Small intestine (tissue), 16 donors: ENCODE measurements around the gene COL5A1. TPM values are rescaled to one million over a fixed set of nuclear protein-coding genes. Genes with fewer than 3 reads are reported as not detected.

Experiments
- DNase-seq, 2 donors: peaks; one replicate each; pipeline versions ENCODE4 v3.0.0 to v3.0.0-alpha.2; 2013
- FAIRE-seq: peaks from 2 replicates; lab custom pipeline; 2012; peaks lifted over from hg19 to GRCh38; lab: Jason Lieb, UNC
- H3K27ac ChIP-seq, 3 donors: one replicate each; pipeline ENCODE4 v1.5.1; 2013; ENCODE audit warnings: low read length in 2 of 3, mild to moderate bottlenecking in 2 of 3, control low read depth in 1 of 3, inconsistent platforms in 1 of 3, low read depth in 1 of 3, moderate library complexity in 1 of 3
- H3K27me3 ChIP-seq, 3 donors: one replicate each; pipeline ENCODE4 v1.6.1; 2013; ENCODE audit warnings: low read length in 3 of 3, inconsistent platforms in 1 of 3; ENCODE audit not compliant: control insufficient read depth in 3 of 3, insufficient read depth in 3 of 3
- H3K36me3 ChIP-seq, 3 donors: one replicate each; pipeline ENCODE4 v1.6.1; 2013; ENCODE audit warnings: low read length in 3 of 3, inconsistent platforms in 1 of 3, low read depth in 1 of 3, mild to moderate bottlenecking in 1 of 3, moderate library complexity in 1 of 3; ENCODE audit not compliant: control insufficient read depth in 3 of 3, insufficient read depth in 2 of 3
- H3K4me1 ChIP-seq, 3 donors: one replicate each; pipeline ENCODE4 v1.6.1; 2013; ENCODE audit warnings: low read length in 2 of 3, inconsistent platforms in 1 of 3, low read depth in 1 of 3, mild to moderate bottlenecking in 1 of 3, moderate library complexity in 1 of 3; ENCODE audit not compliant: control insufficient read depth in 3 of 3, insufficient read depth in 2 of 3
- H3K4me3 ChIP-seq, 3 donors: one replicate each; pipeline ENCODE4 v1.5.1; 2013; ENCODE audit warnings: low read length in 3 of 3, control low read depth in 1 of 3, inconsistent platforms in 1 of 3, low read depth in 1 of 3, mild to moderate bottlenecking in 1 of 3, moderate library complexity in 1 of 3
- H3K9me3 ChIP-seq, 2 donors: one replicate each; pipeline ENCODE4 v1.6.1; 2013; ENCODE audit warnings: low read depth in 1 of 2, low read length in 1 of 2; ENCODE audit not compliant: control insufficient read depth in 2 of 2, insufficient read depth in 1 of 2
- WGBS, 3 donors: extraction: QIAGEN DNeasy Blood & Tissue Kit; methylation state at CpG; one replicate each; pipeline ENCODE4 v1.1.7; 2013; 5-methylcytosine and 5-hydroxymethylcytosine counted together
- long read RNA-seq, 10 donors: transcript quantifications; one replicate each; lab custom pipeline, GENCODE V29; 2026
- polyA plus RNA-seq, 4 donors: library from polyadenylated mRNA; stranded (reverse) in 3 of 4; unstranded in 1 of 4; fragments of 200-250 nt in 3 of 4; fragments of 120-200 nt in 1 of 4; gene quantifications; one replicate each; pipeline versions ENCODE4 v1.2.1 to v1.2.3, GENCODE V29; 2013
- donor health status: healthy with polysubstance abuse.
- donor health status: control.
- donor health status: control.
- donor health status: Bipolar disorder and iron deficiency.
- donor health status: healthy.

The COL5A1 gene
- polyA plus RNA-seq, result 10 to 100 TPM in 1 of 4 donors, 1 to 10 TPM in 2, under 1 TPM in 1; 0.22 to 54.0 (median 5.4) TPM
- long read RNA-seq, donor 1, partial matches to known transcripts, result 31 of 31 reads
- long read RNA-seq, donor 1, other reads (novel, unspliced or antisense), result 0 of 31 reads
- long read RNA-seq, donor 2, result 0 reads
- long read RNA-seq, donor 3, partial matches to known transcripts, result 24 of 24 reads
- long read RNA-seq, donor 3, other reads (novel, unspliced or antisense), result 0 of 24 reads
- long read RNA-seq, donor 4, result 0 reads
- long read RNA-seq, donor 5, partial matches to known transcripts, result 6 of 6 reads
- long read RNA-seq, donor 5, other reads (novel, unspliced or antisense), result 0 of 6 reads
- long read RNA-seq, donor 6, partial matches to known transcripts, result 5 of 5 reads
- long read RNA-seq, donor 6, other reads (novel, unspliced or antisense), result 0 of 5 reads
- long read RNA-seq, donor 7, result 0 reads
- long read RNA-seq, donor 8, partial matches to known transcripts, result 52 of 52 reads
- long read RNA-seq, donor 8, other reads (novel, unspliced or antisense), result 0 of 52 reads
- long read RNA-seq, donor 9, result 0 reads
- long read RNA-seq, donor 10, partial matches to known transcripts, result 42 of 42 reads
- long read RNA-seq, donor 10, other reads (novel, unspliced or antisense), result 0 of 42 reads

DNA sequence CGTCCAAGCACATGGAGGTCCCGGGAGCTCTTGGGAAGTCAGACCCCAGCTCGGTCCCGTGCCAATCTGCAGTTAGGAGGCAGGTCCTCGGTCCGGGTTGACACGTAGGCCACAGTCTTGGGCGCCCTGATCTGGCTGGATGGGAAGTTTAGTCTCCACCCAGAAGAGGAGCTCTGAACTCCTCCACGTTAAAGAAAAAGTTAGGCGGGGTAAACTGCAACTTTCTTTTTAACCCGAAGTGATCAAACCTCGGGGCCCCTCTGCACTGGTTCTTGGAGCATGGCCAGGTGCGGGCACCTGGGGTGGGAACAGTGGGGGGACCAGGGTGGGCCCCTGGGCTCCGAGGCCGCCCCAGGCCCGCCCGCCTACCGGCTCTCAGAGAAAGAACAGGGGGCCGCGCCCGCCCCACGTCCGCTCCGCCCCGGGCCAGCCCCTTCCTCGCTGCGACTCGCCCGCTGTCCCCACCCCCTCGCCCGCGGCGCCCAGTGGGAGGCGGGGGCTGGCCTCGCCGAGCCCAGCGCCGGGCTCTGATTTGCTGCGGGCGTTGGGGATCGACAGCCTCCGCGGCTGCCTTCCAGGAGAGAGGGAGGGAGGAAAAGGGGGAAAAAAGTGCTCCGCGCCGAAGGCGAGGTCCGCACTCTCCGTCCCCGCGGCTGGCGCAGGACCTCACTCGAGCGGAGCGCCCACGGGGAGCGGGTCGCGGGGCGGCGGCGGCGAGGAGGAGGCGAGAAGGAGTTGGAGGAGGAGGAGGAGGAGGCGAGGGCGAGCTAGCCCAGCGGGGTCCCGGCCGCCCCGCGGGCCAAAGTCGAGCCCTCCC, at the start of gene COL5A1:
Gene COL5A1, plus strand, starts transcription at position 631 of the 817 bp plus-strand sequence. CDS start 385 bp downstream, outside the sequence.
- DNase-seq (peak; percentile 24 to 84), FAIRE-seq (no peak)
- Histone ChIP-seq H3K27ac (peak within 1 kb of the TSS; percentile 28 to 85 (median 84)), H3K4me3 (peak within 1 kb of the TSS; percentile 16 to 59 (median 24)), H3K4me1 (peaks cover 0 to 18% (median 0%) of the 10 kb centered on the region in 3 donors), H3K27me3 (peaks cover 5 to 24% (median 7%) of the 10 kb centered on the region in 3 donors), H3K9me3 (no peaks in the 10 kb centered on the region), H3K36me3 (peaks cover 0 to 3% (median 0%) of the 10 kb centered on the region in 3 donors)
- WGBS, 3 donors, result 1 to 4% (median 2%) methylated on average over 49 to 72 of the region's 72 CpGs

DNA sequence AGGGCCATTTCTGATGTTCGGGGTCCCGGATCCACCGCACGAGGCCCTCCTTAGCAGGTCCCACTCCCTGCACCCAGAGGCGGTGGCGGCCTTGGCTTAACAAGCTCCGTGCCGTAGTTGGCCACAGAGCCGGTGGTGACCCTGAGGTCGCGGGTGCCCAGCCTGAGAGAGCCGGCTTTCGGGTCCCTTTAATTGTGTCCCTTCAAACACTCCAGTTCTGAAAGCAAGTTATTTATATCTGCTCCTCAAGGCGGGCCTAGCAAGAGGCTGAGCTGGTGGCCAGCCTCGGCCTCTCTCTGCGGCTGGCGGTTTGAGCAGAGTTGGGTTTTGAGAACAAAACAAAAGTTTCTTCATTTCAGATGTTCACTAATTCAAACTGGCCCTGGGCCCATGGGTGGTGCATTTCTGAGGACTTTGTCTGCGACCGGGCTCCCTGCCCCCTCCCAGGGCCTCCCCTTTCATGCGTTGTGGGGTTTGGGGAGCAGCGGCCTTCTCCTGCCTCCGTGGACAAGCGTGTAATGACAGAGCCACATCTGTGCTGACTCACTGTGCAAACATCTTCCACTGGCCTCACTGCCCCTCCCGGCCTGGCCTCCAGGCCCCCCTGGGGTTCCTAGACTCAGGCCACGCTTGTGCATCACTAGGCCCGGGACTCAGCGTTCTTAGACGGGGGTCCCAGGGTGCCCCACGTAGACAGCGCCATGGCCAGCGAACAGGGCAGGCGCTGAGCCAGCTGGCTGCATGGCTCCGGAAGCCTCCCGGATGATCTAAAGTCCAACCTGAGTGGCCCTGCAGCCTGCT, 49.4 kb upstream of the COL5A1 start:
- WGBS, 3 donors, result 64 to 66% (median 64%) methylated on average over 34 of the region's 34 CpGs
- Histone ChIP-seq H3K36me3 (no peaks in the 10 kb centered on the region), H3K4me3 (no peak overlapping the region), H3K4me1 (no peaks in the 10 kb centered on the region), H3K27me3 (no peaks in the 10 kb centered on the region), H3K9me3 (no peaks in the 10 kb centered on the region), H3K27ac (peak overlapping the region in 1 of 3 donors; percentile 76)
- FAIRE-seq, result no peak
- no peak for DNase-seq

DNA sequence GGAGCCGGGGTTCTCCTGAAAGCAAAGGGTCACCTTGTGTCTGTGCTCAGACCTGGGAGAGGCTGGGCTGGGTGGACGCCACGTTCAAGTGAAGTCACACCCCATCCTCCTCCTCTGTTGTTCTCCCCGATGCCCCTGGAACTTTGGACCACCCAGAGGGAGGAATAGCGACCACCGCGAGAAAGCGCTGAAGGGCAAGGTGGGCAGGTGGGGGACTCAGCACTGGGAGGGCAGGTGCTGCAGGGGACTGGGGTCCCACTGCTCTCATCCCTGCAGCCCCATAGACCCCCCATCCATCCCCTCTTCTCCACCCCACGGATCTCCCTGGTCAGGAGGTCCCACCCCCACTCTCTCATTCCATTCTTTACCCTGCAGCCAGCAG, 48.8 kb upstream of the COL5A1 start:
- Histone ChIP-seq H3K4me1 (no peaks in the 10 kb centered on the region), H3K27ac (no peak overlapping the region), H3K27me3 (no peaks in the 10 kb centered on the region), H3K4me3 (no peak overlapping the region), H3K9me3 (no peaks in the 10 kb centered on the region), H3K36me3 (no peaks in the 10 kb centered on the region)
- no peak for DNase-seq
- FAIRE-seq, result no peak
- 49 to 67% (median 57%) methylated on average over 8 to 9 of the region's 9 CpGs for WGBS, 3 donors

DNA sequence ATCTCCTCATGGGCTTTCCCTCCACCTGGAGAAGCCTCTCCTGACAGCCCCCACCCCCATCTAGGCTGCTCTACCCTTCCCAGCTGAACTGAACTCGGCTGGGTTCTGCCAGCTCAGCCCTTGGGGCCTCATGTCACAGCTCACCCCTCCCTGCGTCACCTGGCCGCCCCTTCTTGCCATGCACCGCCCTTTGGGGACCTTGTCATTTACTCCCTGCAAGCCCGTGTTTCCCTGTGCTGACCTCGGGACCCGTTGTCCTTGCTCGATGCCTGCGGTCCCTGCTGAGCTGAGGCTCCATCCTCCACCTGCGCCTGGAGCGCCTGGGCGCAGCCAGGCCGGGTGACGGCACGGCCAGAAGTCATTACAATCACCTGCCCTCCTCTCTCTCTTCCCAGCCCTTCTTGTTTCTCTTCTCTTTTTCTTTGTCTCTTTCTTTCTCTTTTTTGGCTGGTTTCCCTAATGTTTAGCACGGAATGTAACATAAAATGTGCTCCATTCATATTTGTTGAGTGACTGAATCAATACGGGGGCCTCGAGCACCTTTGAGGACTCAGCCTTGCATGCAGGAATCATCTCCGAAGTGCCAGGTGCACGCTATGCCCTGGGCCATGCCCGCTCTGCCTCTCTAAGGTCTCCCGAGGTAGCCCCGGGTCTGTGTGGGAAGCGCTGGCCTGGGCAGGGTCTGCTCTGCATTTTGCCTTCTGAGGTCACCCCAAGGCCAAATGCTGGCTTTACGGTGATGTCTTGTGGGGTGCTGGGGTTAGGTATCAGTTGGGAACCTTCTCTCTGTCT, 48.1 kb upstream of the COL5A1 start:
- no peak for DNase-seq
- no peaks in the 10 kb centered on the region for H3K27me3 ChIP-seq
- no peak overlapping the region for H3K27ac ChIP-seq
- no peaks in the 10 kb centered on the region for H3K36me3 ChIP-seq
- no peak overlapping the region for H3K4me3 ChIP-seq
- H3K4me1 ChIP-seq, result no peaks in the 10 kb centered on the region
- FAIRE-seq, result no peak
- WGBS, 3 donors, result 74 to 81% (median 74%) methylated on average over 25 of the region's 25 CpGs
- no peaks in the 10 kb centered on the region for H3K9me3 ChIP-seq

DNA sequence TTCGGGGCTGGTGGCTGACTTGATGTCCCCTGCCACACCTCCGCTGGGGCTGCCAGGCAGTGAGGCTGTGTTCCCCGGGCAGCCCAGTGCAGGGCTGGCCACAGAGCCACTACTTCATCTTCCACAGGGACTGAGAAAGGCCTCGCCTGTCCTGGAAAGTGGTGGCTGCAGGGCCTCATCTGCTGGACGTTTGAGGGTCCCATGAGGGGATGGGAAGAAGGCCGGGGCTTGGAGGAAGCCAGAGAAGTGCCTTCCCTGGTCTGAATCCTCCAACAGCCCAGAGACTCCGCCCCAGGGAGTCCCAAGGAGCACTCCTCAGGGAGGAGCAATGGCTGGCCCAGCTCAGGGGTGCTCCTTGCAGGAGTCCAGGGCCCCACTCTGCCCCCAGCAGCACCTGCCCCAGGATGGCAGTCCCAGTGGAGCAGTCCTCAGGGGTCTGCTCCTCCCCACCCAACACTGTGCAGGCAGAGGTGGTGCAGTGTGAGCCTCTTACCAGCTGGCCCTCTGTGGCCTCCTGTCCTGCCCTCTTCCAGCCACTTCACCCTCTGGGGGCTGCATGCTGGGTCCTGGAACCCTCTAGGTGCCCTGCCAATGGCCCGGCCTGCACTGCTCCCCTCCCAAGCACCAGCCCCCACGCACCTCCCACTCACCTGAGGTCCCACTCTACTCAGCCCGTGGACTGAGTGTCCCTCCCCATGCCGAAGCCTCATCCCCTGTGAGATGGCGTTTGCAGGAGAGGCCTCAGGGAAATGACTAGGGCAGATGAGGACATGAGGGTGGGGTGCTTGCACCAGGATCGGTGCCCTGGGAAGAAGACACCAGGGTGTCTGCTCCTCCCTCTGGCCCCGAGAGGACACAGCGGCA, 47.3 kb upstream of the COL5A1 start:
- no peak for DNase-seq

DNA sequence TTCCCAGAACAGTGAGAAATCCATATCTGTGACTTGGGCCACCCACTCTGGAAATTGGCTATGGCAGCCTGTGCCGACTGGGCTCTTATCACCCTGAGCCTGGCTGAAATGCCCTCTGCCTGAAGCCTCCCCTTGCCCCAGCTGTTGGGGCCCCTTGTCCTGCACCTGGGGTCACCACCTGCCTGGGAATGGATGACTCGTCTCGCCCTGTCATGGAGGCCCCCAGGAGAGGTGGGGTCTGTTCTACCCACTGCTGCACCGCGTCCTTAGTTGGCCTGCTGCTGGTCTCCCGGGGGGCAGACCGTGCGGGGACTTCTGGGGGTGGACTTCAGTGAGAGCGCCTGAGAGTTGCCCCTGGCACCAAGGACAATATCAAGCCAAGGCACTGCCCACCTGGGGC, 46.6 kb upstream of the COL5A1 start:
- Histone ChIP-seq H3K27ac (no peak overlapping the region), H3K4me3 (no peak overlapping the region), H3K27me3 (no peaks in the 10 kb centered on the region), H3K9me3 (no peaks in the 10 kb centered on the region), H3K36me3 (no peaks in the 10 kb centered on the region), H3K4me1 (no peaks in the 10 kb centered on the region)
- WGBS, 3 donors, result 95 to 97% (median 95%) methylated on average over 9 of the region's 9 CpGs
- no peak for FAIRE-seq
- DNase-seq, result no peak

More for the DNA sequence above, 47.3 kb upstream of the COL5A1 start:
- 76 to 82% (median 78%) methylated on average over 14 to 15 of the region's 15 CpGs for WGBS, 3 donors
- no peak for FAIRE-seq
- Histone ChIP-seq H3K4me1 (no peaks in the 10 kb centered on the region), H3K27me3 (no peaks in the 10 kb centered on the region), H3K4me3 (no peak overlapping the region), H3K27ac (no peak overlapping the region), H3K36me3 (no peaks in the 10 kb centered on the region), H3K9me3 (no peaks in the 10 kb centered on the region)
